H1 (cell line): ENCODE measurements around the gene RBM20. TPM values are rescaled to one million over a fixed set of nuclear protein-coding genes. Genes with fewer than 3 reads are reported as not detected.

Source experiments
- CTCF ChIA-PET: fragments of 300-600 bp; sonication (Branson Sonifier 250); formaldehyde crosslinking; loops from one replicate; lab custom pipeline; 2021; ENCODE audit not compliant: partially characterized antibody; lab: Charles Lee
- POLR2A ChIA-PET: fragments of 300-600 bp; sonication (Branson Sonifier 250); formaldehyde crosslinking; loops from one replicate; lab custom pipeline; 2021; ENCODE audit warnings: inconsistent platforms; ENCODE audit not compliant: partially characterized antibody; lab: Charles Lee
- DNase-seq, 2 experiments: peaks; one replicate each; pipeline versions ENCODE4 v3.0.0 to v3.0.0-alpha.2; 2010 to 2022; ENCODE audit warnings: low spot score in 2 of 2, low read depth in 1 of 2, mixed read lengths in 1 of 2
- FAIRE-seq: peaks from 2 replicates; lab custom pipeline; 2011; peaks lifted over from hg19 to GRCh38; lab: Jason Lieb, UNC
- H2AFZ ChIP-seq: 2 replicates; pipeline ENCODE4 v1.8.1; 2012; ENCODE audit warnings: low read length, inconsistent platforms
- H2AK5ac ChIP-seq: 2 replicates; pipeline ENCODE4 v1.6.1; 2013; ENCODE audit warnings: low read depth, low read length
- H2BK120ac ChIP-seq: replicated peaks from 2 replicates; pipeline ENCODE3; 2013; ENCODE audit warnings: low read depth, low read length, inconsistent platforms
- H2BK12ac ChIP-seq: 2 replicates; pipeline ENCODE4 v1.6.1; 2013; ENCODE audit warnings: low read depth, low read length
- H2BK15ac ChIP-seq: 2 replicates; pipeline ENCODE4 v1.6.1; 2013; ENCODE audit warnings: low read length
- H2BK20ac ChIP-seq: 2 replicates; pipeline ENCODE4 v1.6.1; 2013; ENCODE audit warnings: low read length
- H2BK5ac ChIP-seq: 2 replicates; pipeline ENCODE4 v1.6.1; 2013; ENCODE audit warnings: low read depth, low read length
- H3K14ac ChIP-seq: 2 replicates; pipeline ENCODE4 v1.6.1; 2013; ENCODE audit warnings: inconsistent platforms; ENCODE audit not compliant: insufficient read length
- H3K18ac ChIP-seq: 2 replicates; pipeline ENCODE4 v1.6.1; 2013; ENCODE audit warnings: low read length; ENCODE audit errors: extremely low read depth
- H3K23ac ChIP-seq: 2 replicates; pipeline ENCODE4 v1.6.1; 2013; ENCODE audit warnings: inconsistent platforms; ENCODE audit not compliant: insufficient read length
- H3K23me2 ChIP-seq: 2 replicates; pipeline ENCODE4 v1.6.1; 2013; ENCODE audit warnings: low read depth, low read length
- H3K27ac ChIP-seq: 2 replicates; pipeline ENCODE4 v1.6.1; 2011; ENCODE audit warnings: low read depth, low read length, inconsistent platforms
- H3K27me3 ChIP-seq, 4 experiments: replicated peaks in 1 of 4; 1 replicate in 1 of 4; 2 replicates in 3 of 4; pipeline versions ENCODE4 v1.6.1 to v1.8.1; 2011 to 2013; ENCODE audit warnings: low read length in 3 of 4, mild to moderate bottlenecking in 3 of 4, inconsistent platforms in 2 of 4, mixed read lengths in 2 of 4, moderate library complexity in 1 of 4; ENCODE audit not compliant: control insufficient read depth in 3 of 4, insufficient read depth in 3 of 4; ENCODE audit errors: extremely low read depth in 1 of 4
- H3K36me3 ChIP-seq, 4 experiments: 2 replicates each; pipeline versions ENCODE4 v1.6.1 to v1.8.1; 2011 to 2013; ENCODE audit warnings: mild to moderate bottlenecking in 4 of 4, low read length in 3 of 4, moderate library complexity in 2 of 4, control low read depth in 1 of 4, inconsistent platforms in 1 of 4; ENCODE audit not compliant: insufficient read depth in 4 of 4, control insufficient read depth in 2 of 4
- H3K4ac ChIP-seq: replicated peaks from 2 replicates; pipeline ENCODE3; 2013; ENCODE audit warnings: low read length, low read depth, mixed read lengths, inconsistent platforms; ENCODE audit not compliant: insufficient read length
- H3K4me1 ChIP-seq, 4 experiments: replicated peaks in 1 of 4; 1 replicate in 1 of 4; 2 replicates in 3 of 4; pipeline versions ENCODE4 v1.6.1 to v1.8.1; 2011 to 2013; ENCODE audit warnings: low read length in 3 of 4, inconsistent platforms in 2 of 4, mixed read lengths in 1 of 4; ENCODE audit not compliant: insufficient read depth in 4 of 4, control insufficient read depth in 3 of 4
- H3K4me2 ChIP-seq, 2 experiments: 2 replicates each; pipeline versions ENCODE4 v1.6.1 to v1.8.1; 2011 to 2013; ENCODE audit warnings: low read depth in 2 of 2, low read length in 2 of 2, control low read depth in 1 of 2, inconsistent platforms in 1 of 2, mild to moderate bottlenecking in 1 of 2; ENCODE audit not compliant: insufficient read depth in 1 of 2
- H3K4me3 ChIP-seq, 4 experiments: fragments of 200-600, 300-600 bp in 1 of 4; sonication (generic), shearing (Covaris generic), sonication (Bioruptor Twin) in 1 of 4; 2 replicates each; pipeline versions ENCODE4 v1.5.1 to v1.8.1; 2011 to 2016; ENCODE audit warnings: low read length in 4 of 4, low read depth in 3 of 4, control low read depth in 2 of 4, inconsistent platforms in 2 of 4, mild to moderate bottlenecking in 2 of 4, mixed read lengths in 1 of 4, moderate library complexity in 1 of 4; ENCODE audit not compliant: insufficient read depth in 2 of 4; ENCODE audit errors: extremely low read depth in 1 of 4
- H3K56ac ChIP-seq: replicated peaks from 2 replicates; pipeline ENCODE3; 2013; ENCODE audit warnings: low read depth, mild to moderate bottlenecking, mixed read lengths, low read length, inconsistent platforms; ENCODE audit not compliant: insufficient read length
- H3K79me1 ChIP-seq: 2 replicates; pipeline ENCODE4 v1.6.1; 2013; ENCODE audit warnings: low read depth, low read length, control low read depth
- H3K79me2 ChIP-seq, 2 experiments: 2 replicates each; pipeline versions ENCODE4 v1.6.1 to v1.8.1; 2012 to 2013; ENCODE audit warnings: low read length in 2 of 2, mild to moderate bottlenecking in 2 of 2, inconsistent platforms in 1 of 2; ENCODE audit not compliant: insufficient read depth in 2 of 2, control insufficient read depth in 1 of 2
- H3K9ac ChIP-seq, 4 experiments: replicated peaks in 1 of 4; 1 replicate in 1 of 4; 2 replicates in 3 of 4; pipeline versions ENCODE4 v1.6.1 to v1.8.1; 2011 to 2013; ENCODE audit warnings: low read depth in 3 of 4, low read length in 3 of 4, control low read depth in 2 of 4, mild to moderate bottlenecking in 2 of 4, moderate library complexity in 2 of 4, inconsistent platforms in 1 of 4; ENCODE audit errors: extremely low read depth in 1 of 4
- H3K9me3 ChIP-seq, 2 experiments: 2 replicates each; pipeline versions ENCODE4 v1.6.1 to v1.8.1; 2012 to 2013; ENCODE audit warnings: mild to moderate bottlenecking in 2 of 2, moderate library complexity in 2 of 2, control low read depth in 1 of 2, inconsistent platforms in 1 of 2, low read depth in 1 of 2, low read length in 1 of 2, mixed read lengths in 1 of 2; ENCODE audit not compliant: insufficient read depth in 2 of 2
- H4K20me1 ChIP-seq, 2 experiments: replicated peaks in 1 of 2; 2 replicates each; pipeline versions ENCODE3 to v1.8.1; 2011 to 2013; ENCODE audit warnings: inconsistent platforms in 2 of 2, low read length in 2 of 2, mild to moderate bottlenecking in 1 of 2; ENCODE audit not compliant: insufficient read depth in 2 of 2, control insufficient read depth in 1 of 2
- H4K5ac ChIP-seq: 2 replicates; pipeline ENCODE4 v1.6.1; 2013; ENCODE audit warnings: low read length, low read depth, mixed read lengths, inconsistent platforms; ENCODE audit not compliant: insufficient read length
- H4K8ac ChIP-seq: 2 replicates; pipeline ENCODE4 v1.8.0; 2013; ENCODE audit warnings: mild to moderate bottlenecking, moderate library complexity, low read length, inconsistent platforms; ENCODE audit not compliant: insufficient read depth; ENCODE audit errors: extremely low read depth
- H4K91ac ChIP-seq: replicated peaks from 2 replicates; pipeline ENCODE3; 2013; ENCODE audit warnings: low read length, mixed read lengths, inconsistent platforms; ENCODE audit not compliant: insufficient read length
- EP300 ChIP-seq, 2 experiments: IDR thresholded peaks; 1 replicate in 1 of 2; 2 replicates in 1 of 2; pipeline ENCODE4 v1.6.1; 2011 to 2012; ENCODE audit warnings: low read depth in 2 of 2, low read length in 2 of 2, mild to moderate bottlenecking in 2 of 2, borderline replicate concordance in 1 of 2, inconsistent platforms in 1 of 2, moderate library complexity in 1 of 2
- EZH2 ChIP-seq: fragments of 200-600 bp; sonication (generic); IDR thresholded peaks from 2 replicates; pipeline ENCODE4 v1.7.1; 2012; ENCODE audit warnings: low read depth, mild to moderate bottlenecking, moderate library complexity, low read length, inconsistent platforms; ENCODE audit not compliant: severe bottlenecking
- KDM5A ChIP-seq: fragments of 200-600 bp; IDR thresholded peaks from 2 replicates; pipeline ENCODE4 v1.7.1; 2012; ENCODE audit warnings: mild to moderate bottlenecking, low read length, inconsistent platforms, mixed read lengths
- NANOG ChIP-seq: IDR thresholded peaks from 2 replicates; pipeline ENCODE4 v1.6.1; 2011; ENCODE audit warnings: low read length, low read depth, mild to moderate bottlenecking, inconsistent platforms; ENCODE audit not compliant: insufficient read depth, poor library complexity, severe bottlenecking
- NRF1 ChIP-seq: IDR thresholded peaks from 2 replicates; pipeline ENCODE4 v1.6.1; 2011; ENCODE audit warnings: mild to moderate bottlenecking, low read depth, low read length, improper control_type of control experiment
- POLR2AphosphoS5 ChIP-seq: IDR thresholded peaks from 2 replicates; pipeline ENCODE4 v1.6.1; 2011; ENCODE audit warnings: low read depth, low read length
- SIRT6 ChIP-seq: IDR thresholded peaks from one replicate; pipeline ENCODE4 v1.7.1; 2012; ENCODE audit warnings: low read length, inconsistent platforms
- WGBS, 2 experiments: shearing (Covaris generic) in 1 of 2; methylation state at CpG; one replicate each; pipeline versions ENCODE4 v1.1.6 to v1.1.7; 2013 to 2015; ENCODE audit warnings: low lambda C conversion rate in 2 of 2, mixed read lengths in 2 of 2, inconsistent platforms in 1 of 2, low coverage in 1 of 2, missing lambda C conversion rate in 1 of 2; ENCODE audit not compliant: insufficient replicate concordance in 2 of 2, insufficient coverage in 1 of 2, insufficient read length in 1 of 2; ENCODE audit errors: extremely low coverage in 1 of 2, missing lambda C conversion rate in 1 of 2; 5-methylcytosine and 5-hydroxymethylcytosine counted together
- polyA plus RNA-seq, 7 experiments: library from polyadenylated mRNA; depleted of rRNA in 3 of 7; stranded (reverse) in 5 of 7; unstranded in 2 of 7; fragments of >200 nt in 5 of 7; fragments of 200-250 nt in 2 of 7; gene quantifications; 1 replicate in 5 of 7; 2 replicates in 1 of 7; 4 replicates in 1 of 7; pipeline versions ENCODE4 v1.2.1 to v1.2.3, GENCODE V29; 2011 to 2013; ENCODE audit warnings: missing spikeins in 2 of 7, mixed read lengths in 2 of 7
- total RNA-seq: library from RNA; stranded (reverse); fragmentation: NEBNext Ultra II Directional; extraction: Animal tissue kit (Norgen Biotek cat#: 25700); gene quantifications from 2 replicates; pipeline ENCODE4 v1.2.1, GENCODE V29; 2021

RBM20 gene
- total and polyA plus RNA-seq, 2 of the 8 experiments (the other 6 are each of a cell fraction or from before 2014, with no cell fraction given), result 0.05 to 0.63 TPM

DNA sequence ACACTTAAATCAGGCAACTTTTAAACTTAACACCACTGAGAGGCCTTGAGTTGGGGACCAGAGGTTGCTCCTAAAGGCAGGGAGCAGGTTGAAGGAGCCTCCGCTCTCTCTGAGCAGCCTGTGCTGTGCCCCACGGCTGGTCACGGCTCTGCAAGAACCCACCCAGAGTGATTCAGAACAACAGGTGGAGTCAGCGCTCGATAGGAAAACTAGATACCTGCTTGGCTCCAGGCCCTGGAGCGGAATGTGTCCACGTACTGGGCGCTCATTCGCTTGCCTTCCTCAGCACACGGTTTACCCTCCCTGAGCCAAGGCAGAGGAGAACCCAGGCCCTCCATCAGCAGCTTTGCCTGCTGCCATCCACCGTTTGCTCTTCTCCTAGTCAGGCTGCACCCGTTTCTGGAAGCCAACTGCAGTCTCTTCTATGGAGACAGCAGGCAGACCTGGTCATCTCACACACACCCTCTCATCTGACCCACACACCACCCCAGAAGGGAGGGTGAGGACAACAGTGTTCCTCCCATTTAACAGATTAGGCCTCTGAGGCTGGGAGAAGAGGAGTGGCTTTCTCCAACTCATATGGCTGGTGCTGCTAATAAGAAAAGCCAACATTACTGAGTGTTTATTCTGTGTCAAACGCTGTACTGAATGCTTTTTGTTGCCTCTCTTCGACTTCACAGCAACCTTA is 189.9 kb downstream of the RBM20 start:
- no peaks in the 10 kb centered on the region for H3K23me2 ChIP-seq
- H3K36me3 ChIP-seq, result no peaks in the 10 kb centered on the region
- TF ChIP-seq POLR2AphosphoS5 (no peak), EP300 (IDR thresholded peaks at IDR 0.05; ENCODE audit: borderline replicate concordance in 1 of 2, low read depth in 2 of 2, low read length in 2 of 2) (no peak), NRF1 (no peak), SIRT6 (no peak), KDM5A (no peak), NANOG (no peak), EZH2 (no peak)
- H2AFZ ChIP-seq, result 0 out of 2 replicates have a peak overlapping the region, but pooled peaks have one; percentile 47
- WGBS, 2 experiments, result 88% methylated on average over 14 of the region's 14 CpGs; no CpG with 5 or more reads in 1 of the 2 experiments
- H4K8ac ChIP-seq, result no peak overlapping the region; the same call in 1 of the 2 replicates
- H3K56ac ChIP-seq, result no peak overlapping the region
- CTCF ChIA-PET, result interaction anchor here (1.5 to 3.3 kb wide), 2 partner anchors 10 to 31 kb away, joined by 4 to 10 read pairs; no protein-coding TSS in a partner anchor
- H4K5ac ChIP-seq, result no peak overlapping the region
- H3K23ac ChIP-seq, result no peak overlapping the region
- H3K27me3 ChIP-seq, result no peaks in the 10 kb centered on the region
- no peak overlapping the region for H3K4me2 ChIP-seq
- H3K18ac ChIP-seq, result peak overlapping the region; percentile 32; the same call in 1 of the 2 replicates
- H4K91ac ChIP-seq, result no peak overlapping the region
- no peak overlapping the region for H3K14ac ChIP-seq
- no peak overlapping the region for H3K4me3 ChIP-seq
- H3K79me1 ChIP-seq, result no peaks in the 10 kb centered on the region
- peaks cover 0 to 10% (median 3%) of the 10 kb centered on the region in 4 experiments; a peak in 4 of 7 replicates for H3K4me1 ChIP-seq
- no peaks in the 10 kb centered on the region for H3K9me3 ChIP-seq
- H3K4ac ChIP-seq, result no peak overlapping the region
- POLR2A ChIA-PET, result no interaction called here
- H4K20me1 ChIP-seq, result no peaks in the 10 kb centered on the region
- H2BK120ac ChIP-seq, result no peak overlapping the region
- H3K27ac ChIP-seq, result no peak overlapping the region
- no peak overlapping the region for H2BK5ac ChIP-seq
- H2AK5ac ChIP-seq, result no peak overlapping the region
- DNase-seq (no peak), FAIRE-seq (no peak)
- no peak overlapping the region; the same call in 1 of the 2 replicates for H2BK20ac ChIP-seq
- no peaks in the 10 kb centered on the region for H3K79me2 ChIP-seq
- H2BK12ac ChIP-seq, result peak overlapping the region; percentile 84; the same call in 1 of the 2 replicates
- H2BK15ac ChIP-seq, result peak overlapping the region; percentile 12; the same call in 1 of the 2 replicates
- H3K9ac ChIP-seq, result no peak overlapping the region
